Suprapubic skin (tissue), 4 donors: ENCODE data around the gene SOCS7. TPM values are rescaled to one million over a fixed set of nuclear protein-coding genes. Genes with fewer than 3 reads are reported as not detected.

Experiments
- DNase-seq, 2 donors: peaks; one replicate each; pipeline ENCODE4 v3.0.0-alpha.2; 2019; ENCODE audit warnings: low spot score in 2 of 2
- H3K27ac ChIP-seq: fragments of 200-600 bp; sonication (generic); one replicate; pipeline ENCODE4 v1.5.1; 2019
- H3K27me3 ChIP-seq: fragments of 200-600 bp; sonication (generic); one replicate; pipeline ENCODE4 v1.5.1; 2019
- H3K36me3 ChIP-seq: fragments of 200-600 bp; sonication (generic); one replicate; pipeline ENCODE4 v1.5.1; 2019
- H3K4me1 ChIP-seq: fragments of 200-600 bp; sonication (generic); one replicate; pipeline ENCODE4 v1.5.1; 2019
- H3K4me3 ChIP-seq: fragments of 200-600 bp; sonication (generic); one replicate; pipeline ENCODE4 v1.5.1; 2019; ENCODE audit warnings: mild to moderate bottlenecking
- H3K9me3 ChIP-seq: fragments of 200-600 bp; sonication (generic); one replicate; pipeline ENCODE4 v1.5.1; 2019
- EP300 ChIP-seq: sonication (generic); formaldehyde crosslinking; IDR thresholded peaks from one replicate; pipeline ENCODE4 v1.6.1; 2017; ENCODE audit warnings: antibody characterized with exemption
- POLR2A ChIP-seq, 2 donors: fragments of 450-650 bp; IDR thresholded peaks; one replicate each; pipeline ENCODE4 v1.6.1; 2017; ENCODE audit warnings: antibody characterized with exemption in 2 of 2, mild to moderate bottlenecking in 2 of 2, moderate library complexity in 2 of 2
- POLR2AphosphoS5 ChIP-seq, 3 donors: sonication (generic); formaldehyde crosslinking; IDR thresholded peaks; one replicate each; pipeline ENCODE4 v1.6.1; 2017; ENCODE audit warnings: antibody characterized with exemption in 3 of 3
- WGBS: methylation state at CpG from one replicate; pipeline ENCODE4 v1.1.5; 2018; 5-methylcytosine and 5-hydroxymethylcytosine counted together
- total RNA-seq, 4 donors: library from RNA; depleted of rRNA; stranded (reverse); fragments of >200 nt; gene quantifications; one replicate each; pipeline ENCODE4 v1.1.0, GENCODE V29; 2016
- TF ChIP-seq, protein P1 (sequence below), 2 donors: fragments of 200-600 bp in 1 of 2; fragments of 450-650 bp in 1 of 2; sonication (generic) in 1 of 2; IDR thresholded peaks; one replicate each; pipeline ENCODE4 v1.5.1; 2016 to 2019; ENCODE audit warnings: antibody characterized with exemption in 2 of 2, mild to moderate bottlenecking in 1 of 2, moderate library complexity in 1 of 2

SOCS7 gene
- total RNA-seq, 4 donors from 2014 or later = 20.7 to 44.9 (median 37.1) TPM

DNA sequence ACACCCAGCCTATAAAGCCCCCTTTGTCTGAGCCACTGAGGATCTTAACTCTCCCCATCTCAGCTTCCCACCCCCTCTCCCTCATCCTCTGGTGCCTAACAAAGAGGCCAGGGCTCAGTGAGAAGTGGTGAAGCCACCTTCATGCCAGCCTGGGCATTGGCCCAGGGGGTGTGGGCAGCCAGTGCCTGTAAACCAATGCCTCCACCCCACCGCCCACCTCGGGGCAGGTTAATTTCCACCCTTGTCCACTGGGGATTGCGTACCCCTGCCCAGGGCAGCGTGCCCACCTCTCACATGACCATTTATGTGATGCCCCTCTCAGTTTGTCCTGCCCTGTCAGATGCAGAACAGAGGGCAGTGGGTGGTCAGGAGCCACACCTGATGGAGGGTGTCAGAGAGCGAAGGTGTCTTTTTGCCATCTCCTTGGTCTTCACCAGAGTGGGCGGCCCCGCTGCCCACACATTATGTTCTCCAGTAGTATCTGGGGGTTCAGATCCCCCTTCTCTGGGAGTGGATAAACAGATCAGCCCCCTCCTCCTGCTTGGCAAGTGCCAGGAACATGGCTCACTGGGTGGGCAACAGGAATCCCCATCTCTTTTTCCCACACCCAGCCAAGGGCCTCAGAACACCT, 66.5 kb downstream of the SOCS7 start:
- no peak for DNase-seq
- no peaks in the 10 kb centered on the region for H3K36me3 ChIP-seq
- 81% methylated on average over 7 of the region's 7 CpGs for WGBS
- peaks cover 35% of the 10 kb centered on the region for H3K27me3 ChIP-seq
- no peak overlapping the region for H3K27ac ChIP-seq
- H3K4me3 ChIP-seq = no peak overlapping the region
- TF ChIP-seq POLR2A (IDR thresholded peaks at IDR 0.05) (no peak), EP300 (no peak), POLR2AphosphoS5 (IDR thresholded peaks at IDR 0.05) (no peak)
- TF ChIP-seq, protein P1, sequence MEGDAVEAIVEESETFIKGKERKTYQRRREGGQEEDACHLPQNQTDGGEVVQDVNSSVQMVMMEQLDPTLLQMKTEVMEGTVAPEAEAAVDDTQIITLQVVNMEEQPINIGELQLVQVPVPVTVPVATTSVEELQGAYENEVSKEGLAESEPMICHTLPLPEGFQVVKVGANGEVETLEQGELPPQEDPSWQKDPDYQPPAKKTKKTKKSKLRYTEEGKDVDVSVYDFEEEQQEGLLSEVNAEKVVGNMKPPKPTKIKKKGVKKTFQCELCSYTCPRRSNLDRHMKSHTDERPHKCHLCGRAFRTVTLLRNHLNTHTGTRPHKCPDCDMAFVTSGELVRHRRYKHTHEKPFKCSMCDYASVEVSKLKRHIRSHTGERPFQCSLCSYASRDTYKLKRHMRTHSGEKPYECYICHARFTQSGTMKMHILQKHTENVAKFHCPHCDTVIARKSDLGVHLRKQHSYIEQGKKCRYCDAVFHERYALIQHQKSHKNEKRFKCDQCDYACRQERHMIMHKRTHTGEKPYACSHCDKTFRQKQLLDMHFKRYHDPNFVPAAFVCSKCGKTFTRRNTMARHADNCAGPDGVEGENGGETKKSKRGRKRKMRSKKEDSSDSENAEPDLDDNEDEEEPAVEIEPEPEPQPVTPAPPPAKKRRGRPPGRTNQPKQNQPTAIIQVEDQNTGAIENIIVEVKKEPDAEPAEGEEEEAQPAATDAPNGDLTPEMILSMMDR (IDR thresholded peaks at IDR 0.05) = no peak
- H3K9me3 ChIP-seq = no peaks in the 10 kb centered on the region
- peaks cover 19% of the 10 kb centered on the region for H3K4me1 ChIP-seq

DNA sequence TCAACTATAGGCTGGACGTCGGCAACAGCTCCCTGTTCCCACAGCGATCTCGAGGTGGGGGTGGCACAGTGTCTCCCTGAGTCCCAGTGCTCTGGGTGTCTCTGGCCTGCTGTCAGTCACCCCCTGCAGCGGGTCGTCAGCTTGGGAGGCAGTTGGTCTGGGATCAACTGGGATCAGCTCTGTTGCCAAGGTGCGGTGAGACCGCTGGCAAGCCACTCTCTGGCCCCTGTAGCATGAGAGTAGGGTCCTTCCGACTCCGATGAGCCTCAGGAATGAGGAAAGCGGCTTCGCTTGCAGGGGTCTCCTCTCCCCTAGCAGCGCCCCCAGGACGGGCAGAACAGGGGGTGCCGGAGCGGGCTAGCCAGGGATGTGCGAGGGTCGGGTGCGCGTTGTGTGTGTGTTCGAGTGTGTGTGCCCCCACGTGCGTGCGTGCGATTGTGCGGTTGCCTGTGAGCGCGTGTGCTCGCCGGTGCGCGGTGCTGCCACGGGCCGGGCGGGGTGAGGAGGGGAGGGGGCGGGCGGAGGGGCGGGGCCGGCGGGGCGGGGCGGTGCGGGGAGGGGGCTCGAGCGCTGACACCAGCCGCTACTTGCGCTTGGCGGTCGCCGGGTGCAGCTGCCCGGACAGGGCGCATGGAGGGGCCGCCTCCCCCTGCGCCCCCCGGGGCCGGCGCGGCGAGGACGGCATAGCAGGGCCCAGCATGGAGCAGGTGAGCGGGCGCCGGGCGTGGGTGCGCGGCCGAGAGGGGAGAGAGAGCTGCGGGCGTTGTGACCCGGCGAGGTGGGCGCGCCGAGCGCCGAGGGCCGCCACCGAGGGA, 67.3 kb downstream of the SOCS7 start:
- Histone ChIP-seq H3K9me3 (no peaks in the 10 kb centered on the region), H3K4me3 (peak overlapping the region; percentile 45), H3K4me1 (peaks cover 25% of the 10 kb centered on the region), H3K27ac (no peak overlapping the region), H3K27me3 (peaks cover 35% of the 10 kb centered on the region), H3K36me3 (no peaks in the 10 kb centered on the region)
- 8% methylated on average over 13 of the region's 78 CpGs for WGBS
- no peak for DNase-seq
- TF ChIP-seq, protein P1 (IDR thresholded peaks at IDR 0.05) = no peak
- no peak for TF ChIP-seq POLR2AphosphoS5 (IDR thresholded peaks at IDR 0.05)
- no peak for TF ChIP-seq POLR2A (IDR thresholded peaks at IDR 0.05)
- no peak for TF ChIP-seq EP300

DNA sequence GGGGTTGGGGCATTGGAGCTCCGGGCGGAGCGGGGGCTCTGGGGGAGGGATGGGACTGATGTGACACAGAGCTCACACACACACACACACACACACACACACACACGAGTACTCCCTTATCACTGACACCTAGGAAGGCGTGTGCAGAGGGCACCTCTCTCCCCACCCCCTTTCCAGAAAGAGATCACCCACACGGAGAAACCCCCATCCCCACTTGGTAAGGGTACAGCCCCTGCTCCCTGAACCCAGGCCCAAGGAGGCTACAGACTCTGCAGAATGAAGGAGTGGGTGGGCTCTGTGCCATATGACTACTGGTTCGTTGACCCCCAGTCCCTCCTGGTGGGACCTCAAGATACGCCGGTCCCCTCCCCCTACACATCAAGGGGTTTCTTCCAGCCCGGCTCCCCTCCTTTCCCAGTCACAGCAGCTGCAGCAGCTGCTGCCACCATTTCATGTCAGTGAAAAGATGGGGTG, 67.9 kb downstream of the SOCS7 start:
- Histone ChIP-seq H3K36me3 (no peaks in the 10 kb centered on the region), H3K9me3 (no peaks in the 10 kb centered on the region), H3K27ac (no peak overlapping the region), H3K4me1 (peaks cover 28% of the 10 kb centered on the region), H3K27me3 (peaks cover 35% of the 10 kb centered on the region), H3K4me3 (peak overlapping the region; percentile 45)
- 32% methylated on average over 3 of the region's 10 CpGs for WGBS
- no peak for DNase-seq
- TF ChIP-seq POLR2AphosphoS5 (IDR thresholded peaks at IDR 0.05) (no peak), EP300 (no peak), POLR2A (IDR thresholded peaks at IDR 0.05) (no peak)
- TF ChIP-seq, protein P1 (IDR thresholded peaks at IDR 0.05) = no peak

DNA sequence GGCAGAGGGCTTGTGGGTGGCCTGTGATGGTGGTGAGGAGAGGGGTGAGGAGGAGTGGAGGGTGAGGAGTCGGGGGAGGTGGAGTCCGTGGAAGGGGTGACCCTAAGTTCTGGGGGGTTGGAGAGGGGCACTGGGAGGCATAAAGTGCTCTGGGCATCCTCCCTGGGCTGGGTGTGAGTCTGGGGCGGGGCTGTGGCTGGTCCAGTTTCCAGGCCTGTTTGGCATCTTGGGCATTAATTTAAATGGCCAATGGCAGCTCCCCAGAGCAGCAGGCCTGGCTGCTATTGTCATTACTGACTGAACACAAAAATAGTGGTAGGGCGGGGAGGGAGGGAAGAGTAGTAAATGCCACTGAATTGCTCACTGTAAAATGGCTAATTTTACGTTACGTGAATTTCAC, 68.9 kb downstream of the SOCS7 start:
- WGBS = 80% methylated on average over 6 of the region's 6 CpGs
- Histone ChIP-seq H3K27me3 (peaks cover 32% of the 10 kb centered on the region), H3K4me1 (peaks cover 23% of the 10 kb centered on the region), H3K4me3 (no peak overlapping the region), H3K9me3 (no peaks in the 10 kb centered on the region), H3K27ac (no peak overlapping the region), H3K36me3 (no peaks in the 10 kb centered on the region)
- no peak for DNase-seq
- TF ChIP-seq EP300 (no peak), POLR2AphosphoS5 (IDR thresholded peaks at IDR 0.05) (no peak)

DNA sequence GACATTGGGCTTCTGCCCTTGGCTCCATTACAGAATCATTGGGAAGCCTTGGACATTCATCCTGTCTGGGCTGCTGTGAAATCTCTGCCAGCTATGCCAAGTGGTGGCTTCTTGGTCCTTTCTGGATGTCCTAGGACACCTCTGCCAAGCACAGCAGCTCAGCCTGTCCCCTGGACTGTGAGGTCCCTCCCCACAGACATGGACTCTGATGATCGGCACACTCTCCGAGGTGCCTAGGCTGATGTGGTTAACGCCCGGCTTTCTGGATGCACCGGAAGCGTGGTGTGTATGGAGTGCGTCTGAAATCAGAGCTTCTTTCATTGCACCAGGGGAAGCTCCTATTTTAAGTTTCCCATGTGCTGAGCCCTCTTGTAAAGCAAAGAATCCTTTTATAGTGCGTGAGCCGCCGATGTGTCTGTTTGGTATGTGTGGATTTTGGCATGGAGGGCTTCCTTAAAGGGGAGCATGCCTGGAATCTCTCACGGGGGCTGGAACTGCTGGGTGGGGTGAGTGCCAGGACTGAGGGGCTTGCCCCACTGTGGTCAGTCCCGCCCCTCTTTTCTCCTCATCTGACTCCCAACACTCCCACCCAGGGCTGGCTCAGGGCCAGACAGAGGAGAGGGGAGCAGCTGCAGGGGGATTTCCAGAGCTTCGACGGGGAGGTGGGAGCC, 69.7 kb downstream of the SOCS7 start:
- Histone ChIP-seq H3K27me3 (peaks cover 31% of the 10 kb centered on the region), H3K4me1 (peaks cover 23% of the 10 kb centered on the region), H3K4me3 (no peak overlapping the region), H3K27ac (no peak overlapping the region), H3K9me3 (no peaks in the 10 kb centered on the region), H3K36me3 (no peaks in the 10 kb centered on the region)
- TF ChIP-seq POLR2AphosphoS5 (IDR thresholded peaks at IDR 0.05) = no peak
- TF ChIP-seq, protein P1 (IDR thresholded peaks at IDR 0.05) = no peak
- TF ChIP-seq POLR2A (IDR thresholded peaks at IDR 0.05) = no peak
- no peak for TF ChIP-seq EP300
- 17% methylated on average over 14 of the region's 14 CpGs for WGBS
- no peak for DNase-seq
